ENCODE data around the gene POLD3.
"Not testable (repeated sequence)": the region's sequence is repeated elsewhere in the genome, so short reads cannot be mapped to it uniquely, and the experiment has no call there.

Gene POLD3

DNA sequence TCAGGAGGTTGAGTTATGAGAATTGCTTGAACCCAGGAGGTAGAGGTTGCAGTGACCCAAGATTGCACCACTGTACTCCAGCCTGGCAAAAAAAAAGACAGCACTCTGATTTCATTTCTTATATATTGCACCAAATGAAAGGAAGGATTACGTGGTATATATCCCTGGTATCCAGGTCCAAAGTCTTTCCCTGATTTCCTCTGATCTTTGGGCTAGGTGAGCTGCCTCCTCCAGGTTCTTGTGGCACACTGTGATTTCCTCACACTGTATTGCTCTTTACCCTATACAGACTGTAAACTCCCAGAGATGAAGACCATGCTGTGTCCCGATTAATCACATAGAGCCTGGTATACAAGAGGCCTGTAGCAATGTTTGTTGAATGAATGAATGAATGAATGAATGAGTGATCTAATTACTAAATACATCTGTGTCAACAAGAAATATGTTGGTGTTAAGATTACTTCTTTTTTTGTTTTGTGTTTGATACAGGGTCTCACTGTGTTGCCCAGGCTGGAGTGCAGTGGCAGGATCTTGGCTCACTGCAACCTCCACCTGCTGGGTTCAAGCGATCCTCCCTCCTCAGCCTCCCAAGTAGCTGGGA lies 9.3 kb upstream of the POLD3 start:
- DNase-seq: no peak

DNA sequence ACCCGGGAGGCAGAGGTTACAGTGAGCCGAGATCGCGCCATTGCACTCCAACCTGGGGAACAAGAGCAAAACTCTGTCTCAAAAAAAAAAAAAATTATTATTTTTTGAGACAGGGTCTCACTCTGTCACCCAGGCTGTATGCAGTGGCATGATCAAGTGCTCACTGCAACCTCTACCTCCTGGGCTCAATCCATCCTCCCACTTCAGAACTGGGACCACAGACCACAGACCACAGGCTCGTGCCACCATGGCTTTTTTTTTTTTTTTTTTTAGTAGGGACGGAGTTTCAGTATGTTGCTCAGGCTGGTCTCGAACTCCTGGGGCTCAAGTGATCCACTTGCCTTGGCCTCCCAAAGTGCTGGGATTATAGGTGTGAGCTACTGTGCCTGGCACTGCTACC lies 1.9 kb upstream of the POLD3 start:
- not testable (repeated sequence) for DNase-seq

DNA sequence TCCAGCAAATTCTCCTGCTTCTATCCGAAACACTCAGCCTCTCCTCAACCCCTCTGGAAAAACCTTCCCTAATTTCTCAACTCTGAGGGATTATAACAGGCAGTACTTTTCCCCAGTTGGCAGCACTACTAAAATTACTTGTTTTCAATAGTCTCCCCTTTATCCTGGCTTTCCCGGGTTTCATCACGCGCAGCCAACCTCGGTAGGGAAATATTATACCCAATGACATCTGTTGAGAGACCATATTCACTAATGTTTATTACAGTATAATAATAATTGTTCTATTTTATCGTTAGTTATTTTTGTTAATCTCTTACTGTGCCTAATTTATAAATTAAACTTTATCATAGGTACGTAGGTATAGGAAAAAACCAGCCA lies 330 bp upstream of the POLD3 start:
- no peak for DNase-seq

DNA sequence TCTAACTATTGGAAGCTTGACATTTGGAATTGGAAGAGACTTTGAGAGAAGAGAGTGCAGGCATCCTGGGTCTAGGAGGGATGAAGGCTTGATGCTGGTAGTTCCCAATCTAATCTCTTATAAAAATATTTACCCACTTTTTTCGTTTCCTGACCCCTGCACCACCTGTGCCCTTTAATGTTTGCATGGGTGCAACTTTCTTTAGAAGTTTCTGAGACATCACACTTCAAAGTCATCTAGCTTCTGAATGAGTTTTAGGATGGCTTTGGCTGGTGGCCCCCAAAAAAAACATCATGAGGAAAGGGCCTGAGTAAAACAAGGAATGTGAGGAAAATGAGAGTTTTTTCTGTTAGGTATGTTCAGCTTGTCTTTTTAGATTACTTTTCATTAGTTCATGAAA lies 1.1 kb downstream of the POLD3 start:
- no peak for DNase-seq

DNA sequence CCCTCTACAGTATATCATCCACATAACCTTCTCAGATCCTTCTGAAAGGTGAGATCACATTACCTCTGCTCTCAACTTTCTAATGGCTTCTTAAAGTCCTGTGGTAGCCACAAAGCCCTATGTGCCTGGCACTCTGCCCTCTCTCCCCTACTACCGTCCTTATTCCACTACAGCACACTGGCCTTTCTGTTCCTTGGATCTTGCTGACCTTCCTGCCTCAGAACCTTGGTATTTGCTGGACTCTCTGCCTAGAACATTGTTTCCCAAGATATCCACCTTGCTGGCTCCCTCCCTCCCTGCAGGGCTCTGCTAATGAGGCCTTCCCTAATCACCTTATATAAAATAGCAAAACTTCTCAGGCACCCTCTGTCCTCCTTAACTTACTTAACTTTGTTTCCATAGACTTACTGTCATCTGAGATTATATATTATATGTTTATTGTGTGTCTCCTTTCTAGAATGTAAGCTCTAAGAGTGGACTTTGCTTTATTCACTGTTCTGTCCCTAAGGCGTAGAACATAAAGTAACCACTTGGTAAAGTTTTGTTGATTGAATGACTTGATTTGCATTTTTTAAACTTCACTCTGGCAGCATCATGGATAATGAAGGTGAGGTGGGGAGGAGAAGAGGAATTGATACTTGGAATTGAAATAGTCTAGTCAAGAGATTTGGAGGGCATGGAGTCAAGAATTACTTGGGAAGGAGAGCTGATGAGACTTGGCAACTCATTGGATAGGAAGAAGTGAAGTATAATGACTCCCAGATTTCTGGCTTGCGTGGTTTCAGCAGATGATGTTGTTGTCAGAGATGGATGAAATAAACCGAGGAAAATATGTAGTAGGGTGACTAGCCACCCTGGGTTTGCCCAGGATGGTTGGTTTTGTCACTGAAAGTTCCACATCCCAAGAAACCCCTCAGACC lies 10.5 kb downstream of the POLD3 start:
- no peak for DNase-seq

DNA sequence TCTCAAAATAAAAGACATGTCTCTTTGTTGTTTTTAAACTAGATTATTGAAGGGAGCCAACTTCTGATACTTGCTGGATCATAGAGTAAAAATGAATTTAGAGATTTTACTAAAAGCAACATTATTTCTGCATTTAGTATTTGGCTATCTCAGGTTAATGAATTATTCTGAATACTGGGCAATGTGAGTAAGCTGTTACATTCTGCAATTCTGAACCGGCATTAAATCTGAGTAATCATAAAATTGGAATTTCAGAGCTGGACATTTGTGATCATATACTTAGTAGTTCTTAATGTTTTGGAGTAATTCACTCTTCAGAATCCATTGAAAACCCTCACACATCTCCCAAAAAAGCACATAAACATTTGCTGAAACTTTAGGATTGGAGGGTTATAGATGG lies 11.5 kb downstream of the POLD3 start:
- DNase-seq: no peak

DNA sequence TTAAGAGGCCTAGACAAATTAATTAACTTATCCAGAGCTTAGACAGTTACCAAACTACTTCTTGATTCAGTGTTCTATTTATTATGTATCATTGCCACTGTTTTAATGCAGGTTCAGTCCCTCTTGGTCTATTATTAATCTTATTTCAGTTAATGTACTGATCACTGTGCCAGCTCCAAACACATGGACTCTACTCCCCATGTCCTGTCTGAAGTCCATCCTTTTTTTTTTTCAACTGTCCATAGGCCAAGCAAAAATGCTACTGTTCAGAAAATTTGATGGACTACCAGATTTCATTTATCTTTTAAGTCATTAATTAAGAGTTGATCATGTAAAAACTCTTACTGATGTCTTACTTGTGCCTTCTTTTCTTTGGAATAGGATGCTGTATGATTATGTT lies 11.9 kb downstream of the POLD3 start:
- no peak for DNase-seq

DNA sequence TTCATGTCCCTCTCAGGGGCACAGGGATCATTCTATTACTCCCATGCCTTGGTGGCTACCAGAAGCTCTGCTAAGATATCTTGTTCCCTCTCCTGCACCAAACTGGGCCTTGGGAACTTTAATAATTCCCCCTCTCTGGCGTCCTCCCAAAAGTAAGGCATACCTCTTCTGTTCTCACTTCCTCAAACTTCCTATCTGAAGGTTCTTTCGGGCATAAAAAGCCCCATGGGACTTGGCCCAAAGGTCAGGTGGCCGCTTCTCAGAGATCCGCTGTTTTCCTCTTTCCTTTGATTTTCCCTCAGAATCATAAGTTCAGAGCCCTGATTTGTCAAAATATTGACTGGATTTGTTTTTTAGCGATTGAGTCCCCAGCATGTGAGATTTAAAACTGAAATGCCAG lies 13.0 kb downstream of the POLD3 start:
- DNase-seq: no peak

DNA sequence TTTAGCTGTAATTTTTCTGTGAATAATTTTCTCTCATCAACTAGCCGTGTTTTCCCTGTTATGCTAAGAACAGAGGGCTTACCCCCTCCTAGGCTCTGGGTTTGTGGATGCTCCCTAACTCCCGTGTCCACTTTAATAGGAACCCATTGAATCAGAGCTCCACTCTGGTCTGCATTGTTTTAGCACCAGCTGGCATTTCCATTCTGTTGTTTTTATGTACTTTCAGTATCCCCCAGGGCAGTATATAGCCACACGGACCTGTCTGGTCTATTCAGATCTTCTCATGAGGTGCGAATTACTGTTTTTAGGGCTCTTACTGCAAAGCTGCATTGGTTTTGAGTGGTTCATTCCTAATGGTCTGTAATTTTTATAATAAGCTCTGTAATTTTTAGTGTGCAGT lies 16.0 kb downstream of the POLD3 start:
- DNase-seq: no peak

DNA sequence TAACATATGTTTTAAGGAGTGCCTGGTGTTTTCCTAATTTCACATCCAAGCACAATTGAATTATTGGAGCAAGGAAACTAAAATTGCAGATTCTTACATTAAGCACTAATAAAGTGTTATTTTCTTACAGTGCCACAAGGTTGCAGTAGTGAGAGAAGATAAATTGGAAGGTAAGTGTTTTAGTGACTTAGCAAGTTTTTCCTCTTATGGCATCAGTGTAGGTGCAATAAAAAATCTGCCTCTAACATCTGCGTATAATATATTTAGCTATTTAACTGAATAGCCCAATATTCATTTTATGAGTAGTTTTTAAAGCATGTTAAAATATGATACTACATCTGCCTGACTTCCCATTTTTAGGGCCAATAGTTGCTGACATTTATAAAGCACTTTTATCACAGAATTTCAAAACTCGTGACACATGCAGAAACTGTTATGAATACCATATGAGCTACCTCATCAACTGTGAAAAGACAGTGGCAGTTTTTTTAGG lies 19.0 kb downstream of the POLD3 start:
- peak; percentile 9 for DNase-seq

DNA sequence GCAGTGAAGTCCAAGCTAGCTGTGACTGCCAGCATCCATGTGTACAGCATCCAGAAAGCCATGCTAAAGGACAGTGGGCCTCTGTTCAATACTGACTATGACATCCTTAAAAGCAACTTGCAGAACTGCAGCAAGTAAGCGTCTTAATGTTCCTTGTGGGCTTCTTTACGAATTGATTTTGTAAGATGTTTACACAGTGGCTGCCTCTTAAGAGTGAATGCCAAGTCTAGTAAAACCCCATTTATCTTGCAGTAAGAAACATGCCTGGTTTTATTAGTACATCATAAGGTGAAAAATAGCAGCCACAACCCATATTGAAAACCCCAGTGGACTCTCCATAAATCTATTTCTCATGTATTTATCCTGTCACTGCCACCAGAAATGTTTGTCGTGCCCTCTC lies 20.5 kb downstream of the POLD3 start:
- DNase-seq: no peak

DNA sequence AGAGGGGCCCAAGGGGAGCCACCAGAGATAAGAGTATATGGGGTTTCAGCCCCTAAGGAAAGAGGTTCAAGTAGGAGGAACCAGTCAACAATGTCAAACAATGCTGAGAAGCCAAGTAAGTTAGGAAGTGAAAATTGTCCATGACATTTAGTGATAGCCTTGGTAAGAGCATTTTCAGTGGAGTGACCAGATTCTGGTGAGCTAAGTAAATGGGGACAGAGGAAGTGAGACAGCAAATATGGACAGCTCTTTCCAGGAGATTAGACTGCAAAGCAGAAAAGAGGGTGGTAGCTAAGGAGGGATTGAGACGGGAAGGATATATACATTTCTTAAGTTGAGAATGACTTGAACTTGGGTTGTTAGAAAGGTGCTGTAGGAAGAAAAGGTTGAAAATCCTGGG lies 22.9 kb downstream of the POLD3 start:
- no peak for DNase-seq

DNA sequence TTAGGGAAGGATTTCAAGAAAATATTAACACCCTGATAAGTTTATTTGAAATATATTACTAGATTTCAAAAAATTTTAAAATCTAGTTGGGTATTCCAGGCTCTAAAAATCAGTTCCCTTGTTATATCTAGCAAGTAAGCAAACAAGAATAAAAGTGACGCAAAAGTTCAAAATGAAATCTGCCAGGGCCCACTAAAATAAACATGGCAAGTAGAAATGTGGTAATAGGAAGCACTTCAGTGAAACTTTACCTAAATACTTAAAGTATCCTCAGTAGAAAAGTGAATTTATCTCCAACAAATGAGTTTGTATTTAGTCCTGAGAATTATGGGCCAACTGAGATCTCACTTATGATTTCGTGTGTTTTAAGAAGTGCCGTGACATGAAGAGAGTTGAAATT lies 23.6 kb downstream of the POLD3 start:
- DNase-seq: no peak

DNA sequence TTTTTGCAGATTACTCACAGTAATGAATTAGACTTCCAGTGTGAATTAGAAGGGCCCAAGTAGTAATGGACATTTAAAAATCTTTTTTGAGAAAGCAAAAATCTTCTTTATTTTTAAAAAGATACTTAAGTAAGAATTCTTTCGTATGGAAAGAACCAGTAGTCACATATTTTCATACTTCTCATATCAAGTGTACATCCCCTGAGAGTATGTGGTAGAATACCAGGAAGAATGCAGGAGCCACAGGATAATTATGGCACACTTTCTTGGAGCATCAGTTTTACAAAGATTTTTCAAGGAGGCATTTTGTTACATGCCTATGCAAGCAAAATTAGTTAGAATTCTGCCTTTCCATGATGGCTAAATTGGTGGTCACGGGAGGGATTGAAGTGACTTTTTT lies 28.1 kb downstream of the POLD3 start:
- no peak for DNase-seq

DNA sequence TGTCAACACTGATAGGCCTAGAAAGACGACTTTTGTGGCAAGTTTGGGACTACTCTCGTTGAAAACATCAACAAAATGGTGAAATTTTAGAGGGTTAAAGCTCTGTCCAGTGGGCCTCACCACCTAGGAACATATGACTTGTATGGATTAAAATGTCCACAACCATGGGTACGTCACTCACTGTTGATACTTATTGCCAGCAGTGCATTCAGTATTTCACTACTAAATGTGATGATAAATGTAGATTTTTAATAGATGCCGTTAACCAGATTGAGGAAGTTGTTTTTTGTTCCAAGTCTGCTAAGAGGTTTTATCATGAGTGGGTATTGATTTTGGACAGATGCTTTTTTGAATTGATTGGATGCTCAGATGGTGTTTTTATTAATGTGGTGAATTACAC lies 33.7 kb downstream of the POLD3 start:
- DNase-seq: no peak

DNA sequence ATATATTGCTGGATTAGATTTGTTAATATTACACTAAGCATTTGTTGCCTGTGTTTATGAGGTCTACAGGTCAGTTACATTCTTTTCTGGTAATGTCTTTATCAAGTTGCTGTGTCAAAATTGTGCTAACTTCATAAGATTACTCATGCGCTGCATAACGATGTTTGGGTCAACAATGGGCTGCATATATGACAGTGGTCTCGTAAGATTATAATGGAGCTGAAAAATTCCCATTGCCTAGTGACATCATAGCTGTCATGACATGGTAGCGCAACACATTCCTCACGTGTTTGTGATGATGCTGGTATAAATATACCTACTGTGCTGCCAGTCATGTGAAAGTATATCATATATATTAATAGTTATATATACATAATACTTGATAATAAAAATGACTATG lies 34.2 kb downstream of the POLD3 start:
- no peak for DNase-seq

DNA sequence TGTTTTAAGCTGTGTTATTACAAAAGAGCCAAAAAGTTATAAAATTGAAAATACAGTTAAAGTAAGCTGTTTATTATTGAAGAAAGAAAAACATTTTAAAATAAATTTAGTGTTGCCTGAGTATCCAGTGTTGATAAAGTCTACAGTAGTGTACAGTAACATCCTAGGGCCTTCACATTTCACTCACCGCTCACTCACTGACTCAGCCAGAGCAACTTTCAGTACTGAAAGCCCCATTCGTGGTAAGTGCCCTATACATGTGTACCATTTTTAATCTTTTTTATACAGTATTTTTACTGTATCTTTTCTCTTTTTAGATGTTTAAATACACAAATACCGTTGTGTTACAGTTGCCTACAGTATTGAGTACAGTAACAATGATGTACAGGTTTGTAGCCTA lies 35.0 kb downstream of the POLD3 start:
- no peak for DNase-seq

DNA sequence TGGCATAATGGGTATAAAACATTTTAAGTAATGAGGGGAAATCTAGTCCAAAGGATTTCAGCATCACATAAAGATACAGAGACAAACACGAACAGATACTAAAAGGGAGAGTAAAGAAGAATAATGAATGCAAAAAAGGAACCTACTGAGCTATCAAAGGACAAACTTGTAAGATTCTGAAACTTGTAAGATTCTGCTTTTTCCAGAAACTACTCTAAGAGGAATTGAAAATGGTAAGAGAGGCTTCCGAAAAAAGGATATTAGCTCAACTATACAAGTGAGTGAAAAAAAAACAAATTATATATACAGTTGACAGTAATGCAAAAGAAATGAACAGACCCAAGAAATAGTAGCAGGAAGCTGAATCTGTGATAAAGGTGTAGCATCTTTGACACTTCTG lies 37.7 kb downstream of the POLD3 start:
- DNase-seq: no peak

DNA sequence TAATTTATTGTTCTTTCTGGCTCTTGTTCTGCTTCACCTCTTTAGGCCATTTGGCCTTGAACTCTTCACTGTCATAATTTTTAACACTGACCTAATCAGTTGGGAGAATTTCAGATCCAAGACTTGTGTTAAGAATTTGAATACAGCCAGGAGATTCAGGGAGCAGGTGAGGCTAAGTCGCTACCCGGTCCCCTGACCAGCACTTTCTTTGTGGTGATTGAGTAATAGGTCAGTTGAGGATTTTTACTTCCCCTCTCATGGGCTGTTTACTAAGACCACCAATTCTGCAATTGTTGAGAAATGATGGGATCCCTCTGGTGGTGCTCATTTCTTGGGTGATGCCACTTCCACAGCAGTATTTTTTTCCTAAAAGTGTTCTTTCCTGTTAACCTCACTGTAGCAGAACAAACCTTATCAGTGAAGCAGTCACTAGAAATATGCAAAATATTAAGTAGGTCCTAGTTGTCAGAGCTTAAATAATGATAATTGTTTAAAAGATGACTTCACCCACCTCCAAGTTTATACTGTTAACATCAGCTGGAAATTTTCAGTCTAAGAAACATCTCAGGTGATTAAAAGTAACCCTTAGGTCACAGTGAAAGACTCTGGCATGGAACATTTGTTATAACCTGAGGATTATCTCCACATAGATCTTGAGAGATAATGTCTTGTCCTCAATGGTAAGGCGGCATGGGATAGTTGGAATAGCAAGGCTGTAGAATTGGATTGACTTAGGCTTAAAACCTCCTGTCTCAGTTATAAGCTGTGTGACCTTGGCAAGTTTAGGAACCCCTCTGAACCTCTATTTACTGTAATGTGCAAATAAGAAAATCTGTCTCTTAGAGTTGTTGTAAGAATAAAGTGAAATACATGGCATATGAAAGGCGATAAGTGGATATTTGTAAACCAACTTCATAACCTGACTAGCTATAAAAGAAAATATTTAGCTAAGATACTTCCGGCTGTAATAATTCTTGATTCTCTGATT lies 41.3 kb downstream of the POLD3 start:
- DNase-seq: no peak

DNA sequence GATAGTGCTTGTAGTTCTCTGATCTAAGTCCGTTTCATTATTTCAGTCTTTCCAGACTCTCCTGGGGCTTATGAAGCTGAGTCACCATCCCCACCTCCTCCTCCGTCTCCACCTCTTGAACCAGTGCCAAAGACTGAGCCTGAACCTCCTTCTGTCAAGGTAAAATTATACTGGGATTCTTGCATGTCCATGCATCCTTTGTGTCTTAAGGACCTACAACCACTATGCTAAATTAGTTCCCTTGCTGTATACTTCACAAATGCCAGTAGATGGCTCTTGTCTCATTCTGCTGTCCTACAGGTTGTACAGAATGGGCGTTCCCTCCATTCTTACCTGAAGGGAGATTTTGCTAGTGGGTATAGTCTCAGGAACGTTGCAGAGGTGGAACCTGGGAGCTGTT lies 42.2 kb downstream of the POLD3 start:
- no peak for DNase-seq

DNA sequence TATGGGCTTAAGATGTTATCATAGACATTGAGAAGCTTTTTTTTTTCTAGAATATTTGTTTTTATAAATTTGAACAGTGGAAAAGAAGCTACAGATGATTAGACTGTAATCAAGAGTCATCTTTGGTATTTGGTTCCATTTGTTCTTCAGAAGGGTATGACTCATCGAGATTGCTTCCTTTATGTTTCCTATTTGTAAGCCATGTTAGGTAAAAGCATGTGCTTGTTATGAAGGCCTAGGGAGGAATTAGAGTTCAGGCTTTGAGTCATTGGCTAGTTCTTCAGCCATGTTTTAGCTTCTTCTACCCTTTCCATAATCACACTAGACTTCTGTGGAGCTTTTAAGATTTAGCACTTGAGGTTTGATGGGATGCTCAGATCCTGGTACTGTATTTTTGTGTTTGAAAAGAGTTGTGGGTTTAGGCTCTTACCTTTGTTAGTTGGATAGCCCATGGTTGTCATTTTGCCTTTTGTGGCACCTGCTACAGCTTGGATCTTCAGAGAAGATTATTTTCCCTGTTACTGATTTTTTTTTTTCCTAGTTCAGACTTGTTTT lies 44.3 kb downstream of the POLD3 start:
- no peak for DNase-seq

DNA sequence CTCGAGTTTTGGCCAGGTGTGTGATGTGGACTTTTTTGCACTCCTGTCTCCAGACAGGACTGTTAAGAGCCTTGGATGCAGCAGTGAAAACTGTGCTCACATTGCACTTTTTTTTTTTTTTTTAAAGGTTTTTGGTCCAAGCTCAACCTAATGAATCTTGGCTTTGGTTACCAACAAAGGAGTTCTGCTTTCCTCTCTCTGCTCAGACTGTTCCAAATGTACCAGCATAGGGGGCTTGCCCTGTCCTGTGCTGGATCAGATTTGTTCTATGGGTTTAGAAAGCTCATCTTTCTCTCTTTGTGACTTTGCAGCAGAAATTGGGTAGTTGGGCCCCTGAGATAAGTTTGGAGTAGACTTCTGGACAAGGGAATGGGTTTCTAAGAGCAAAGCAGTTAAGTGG lies 45.3 kb downstream of the POLD3 start:
- no peak for DNase-seq

DNA sequence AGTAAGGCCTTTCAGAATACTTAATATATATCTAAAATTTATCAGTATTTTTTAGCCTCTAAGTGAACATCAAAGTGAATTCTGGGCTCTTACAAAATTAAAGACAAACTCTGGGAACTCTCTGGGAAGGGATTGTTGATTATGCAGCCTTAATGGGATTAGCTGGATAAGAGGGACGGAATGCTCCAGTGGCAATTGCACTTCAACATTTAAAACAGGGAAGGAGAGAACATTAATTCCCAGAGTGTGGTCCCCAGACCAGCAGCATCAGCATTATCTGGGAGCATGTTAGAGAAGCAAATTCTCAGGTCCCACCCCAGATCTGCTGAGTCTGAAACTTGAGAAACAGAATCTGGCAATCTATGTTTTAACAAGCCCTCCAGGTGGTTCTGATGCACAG lies 46.5 kb downstream of the POLD3 start:
- no peak for DNase-seq

All from COR-L47 (cell line).